Osteocyte (in vitro differentiated cells): ENCODE measurements around the gene ESPL1. TPM values are rescaled to one million over a fixed set of nuclear protein-coding genes. Genes with fewer than 3 reads are reported as not detected.

ENCODE experiments used
- DNase-seq: peaks from one replicate; pipeline ENCODE4 v3.0.0; 2021; ENCODE audit warnings: mixed read lengths; ENCODE audit not compliant: unreplicated experiment; ENCODE audit errors: extremely low spot score
- H3K27ac Mint-ChIP-seq: one replicate; pipeline ENCODE4 v1.8.0; 2021; ENCODE audit warnings: mild to moderate bottlenecking, mixed read lengths; ENCODE audit not compliant: unreplicated experiment
- H3K27me3 Mint-ChIP-seq: one replicate; pipeline ENCODE4 v1.8.0; 2021; ENCODE audit warnings: mixed read lengths; ENCODE audit not compliant: unreplicated experiment
- H3K36me3 Mint-ChIP-seq: one replicate; pipeline ENCODE4 v1.8.0; 2021; ENCODE audit warnings: mixed read lengths; ENCODE audit not compliant: unreplicated experiment
- H3K4me1 Mint-ChIP-seq: one replicate; pipeline ENCODE4 v1.8.0; 2021; ENCODE audit warnings: mixed read lengths; ENCODE audit not compliant: unreplicated experiment
- H3K4me3 Mint-ChIP-seq: one replicate; pipeline ENCODE4 v1.8.0; 2021; ENCODE audit warnings: mild to moderate bottlenecking, moderate library complexity, mixed read lengths; ENCODE audit not compliant: unreplicated experiment
- H3K9me3 Mint-ChIP-seq: one replicate; pipeline ENCODE4 v1.8.0; 2021; ENCODE audit warnings: mixed read lengths; ENCODE audit not compliant: unreplicated experiment
- total RNA-seq: library from RNA; stranded (reverse); gene quantifications from 2 replicates; pipeline ENCODE4 v1.2.1, GENCODE V29; 2021
- TF ChIP-seq, protein P1 (sequence below): fragments of 200-600 bp; sonication (generic); IDR thresholded peaks from 2 replicates; pipeline ENCODE4 v1.5.0; 2021; ENCODE audit warnings: antibody characterized with exemption, mild to moderate bottlenecking, moderate library complexity

ESPL1 gene
- total RNA-seq, 1 donor from 2014 or later: 7.6 TPM

DNA sequence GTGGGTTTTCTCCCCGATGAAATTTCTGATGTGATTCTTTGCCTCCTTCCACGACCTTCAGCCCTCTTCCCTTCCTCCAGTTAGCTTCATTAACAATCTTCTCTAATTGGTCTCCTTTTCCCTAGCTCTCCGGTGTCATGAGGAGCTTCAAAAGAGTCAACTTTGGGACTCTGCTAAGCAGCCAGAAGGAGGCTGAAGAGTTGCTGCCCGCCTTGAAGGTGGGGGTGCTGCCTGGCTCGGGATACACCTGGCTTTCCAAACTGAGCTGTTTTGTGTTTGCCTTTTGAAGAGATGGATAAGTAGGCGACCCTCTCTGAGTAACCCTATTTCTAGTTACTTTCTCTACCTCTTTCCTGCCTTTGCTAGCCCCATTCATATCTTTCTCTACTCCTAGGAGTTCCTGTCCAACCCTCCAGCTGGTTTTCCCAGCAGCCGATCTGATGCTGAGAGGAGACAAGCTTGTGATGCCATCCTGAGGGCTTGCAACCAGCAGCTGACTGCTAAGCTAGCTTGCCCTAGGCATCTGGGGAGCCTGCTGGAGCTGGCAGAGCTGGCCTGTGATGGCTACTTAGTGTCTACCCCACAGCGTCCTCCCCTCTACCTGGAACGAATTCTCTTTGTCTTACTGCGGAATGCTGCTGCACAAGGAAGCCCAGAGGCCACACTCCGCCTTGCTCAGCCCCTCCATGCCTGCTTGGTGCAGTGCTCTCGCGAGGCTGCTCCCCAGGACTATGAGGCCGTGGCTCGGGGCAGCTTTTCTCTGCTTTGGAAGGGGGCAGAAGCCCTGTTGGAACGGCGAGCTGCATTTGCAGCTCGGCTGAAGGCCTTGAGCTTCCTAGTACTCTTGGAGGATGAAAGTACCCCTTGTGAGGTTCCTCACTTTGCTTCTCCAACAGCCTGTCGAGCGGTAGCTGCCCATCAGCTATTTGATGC, 797 bp downstream of the ESPL1 start:
- H3K9me3 Mint-ChIP-seq: no peaks in the 10 kb centered on the region
- TF ChIP-seq, protein P1, sequence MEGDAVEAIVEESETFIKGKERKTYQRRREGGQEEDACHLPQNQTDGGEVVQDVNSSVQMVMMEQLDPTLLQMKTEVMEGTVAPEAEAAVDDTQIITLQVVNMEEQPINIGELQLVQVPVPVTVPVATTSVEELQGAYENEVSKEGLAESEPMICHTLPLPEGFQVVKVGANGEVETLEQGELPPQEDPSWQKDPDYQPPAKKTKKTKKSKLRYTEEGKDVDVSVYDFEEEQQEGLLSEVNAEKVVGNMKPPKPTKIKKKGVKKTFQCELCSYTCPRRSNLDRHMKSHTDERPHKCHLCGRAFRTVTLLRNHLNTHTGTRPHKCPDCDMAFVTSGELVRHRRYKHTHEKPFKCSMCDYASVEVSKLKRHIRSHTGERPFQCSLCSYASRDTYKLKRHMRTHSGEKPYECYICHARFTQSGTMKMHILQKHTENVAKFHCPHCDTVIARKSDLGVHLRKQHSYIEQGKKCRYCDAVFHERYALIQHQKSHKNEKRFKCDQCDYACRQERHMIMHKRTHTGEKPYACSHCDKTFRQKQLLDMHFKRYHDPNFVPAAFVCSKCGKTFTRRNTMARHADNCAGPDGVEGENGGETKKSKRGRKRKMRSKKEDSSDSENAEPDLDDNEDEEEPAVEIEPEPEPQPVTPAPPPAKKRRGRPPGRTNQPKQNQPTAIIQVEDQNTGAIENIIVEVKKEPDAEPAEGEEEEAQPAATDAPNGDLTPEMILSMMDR: no peak
- peak overlapping the region; percentile 99 for H3K4me3 Mint-ChIP-seq
- no peaks in the 10 kb centered on the region for H3K36me3 Mint-ChIP-seq
- DNase-seq: no peak
- no peaks in the 10 kb centered on the region for H3K27me3 Mint-ChIP-seq
- H3K4me1 Mint-ChIP-seq: peaks cover 28% of the 10 kb centered on the region
- H3K27ac Mint-ChIP-seq: peak overlapping the region; percentile 82

DNA sequence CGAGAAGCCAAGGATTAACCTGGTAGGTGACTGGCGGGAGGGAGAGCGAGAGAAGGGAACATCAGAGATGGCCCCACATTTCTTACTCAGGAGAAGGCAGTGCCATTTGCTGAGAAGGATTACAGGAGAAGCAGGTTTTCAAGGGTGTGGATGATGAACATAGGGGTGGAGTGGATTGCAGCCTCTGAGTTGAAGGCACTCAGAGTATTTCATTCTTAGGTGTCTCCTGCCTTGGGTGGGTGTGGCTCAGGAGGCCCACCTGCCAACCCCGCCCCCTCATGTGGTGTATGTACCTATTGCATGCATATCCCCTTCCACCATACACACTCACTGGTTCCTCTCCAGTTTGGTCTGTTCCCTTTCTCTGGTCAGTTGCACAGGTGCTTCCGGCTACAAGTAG, 6.3 kb downstream of the ESPL1 start:
- no peak for DNase-seq
- H3K4me3 Mint-ChIP-seq: no peak overlapping the region
- no peaks in the 10 kb centered on the region for H3K9me3 Mint-ChIP-seq
- H3K27me3 Mint-ChIP-seq: no peaks in the 10 kb centered on the region
- H3K4me1 Mint-ChIP-seq: peaks cover 9% of the 10 kb centered on the region
- TF ChIP-seq, protein P1: no peak
- H3K36me3 Mint-ChIP-seq: no peaks in the 10 kb centered on the region
- no peak overlapping the region for H3K27ac Mint-ChIP-seq

DNA sequence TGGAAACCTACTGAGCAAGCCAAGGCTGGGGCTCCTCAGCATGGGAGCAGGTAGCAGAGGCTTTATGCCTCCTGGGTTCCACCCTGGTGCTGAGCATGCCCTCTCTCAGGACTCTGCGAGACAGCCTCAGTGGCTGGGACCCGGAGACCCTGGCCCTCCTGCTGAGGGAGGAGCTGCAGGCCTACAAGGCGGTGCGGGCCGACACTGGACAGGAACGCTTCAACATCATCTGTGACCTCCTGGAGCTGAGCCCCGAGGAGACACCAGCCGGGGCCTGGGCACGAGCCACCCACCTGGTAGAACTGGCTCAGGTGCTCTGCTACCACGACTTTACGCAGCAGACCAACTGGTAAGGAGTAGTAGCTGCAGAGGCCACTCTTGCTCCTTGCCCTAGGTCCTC, 8.4 kb downstream of the ESPL1 start:
- Mint-ChIP-seq H3K4me1 (no peaks in the 10 kb centered on the region), H3K36me3 (peaks cover 3% of the 10 kb centered on the region), H3K9me3 (no peaks in the 10 kb centered on the region), H3K27ac (no peak overlapping the region), H3K27me3 (no peaks in the 10 kb centered on the region), H3K4me3 (no peak overlapping the region)
- no peak for DNase-seq
- TF ChIP-seq, protein P1: no peak

DNA sequence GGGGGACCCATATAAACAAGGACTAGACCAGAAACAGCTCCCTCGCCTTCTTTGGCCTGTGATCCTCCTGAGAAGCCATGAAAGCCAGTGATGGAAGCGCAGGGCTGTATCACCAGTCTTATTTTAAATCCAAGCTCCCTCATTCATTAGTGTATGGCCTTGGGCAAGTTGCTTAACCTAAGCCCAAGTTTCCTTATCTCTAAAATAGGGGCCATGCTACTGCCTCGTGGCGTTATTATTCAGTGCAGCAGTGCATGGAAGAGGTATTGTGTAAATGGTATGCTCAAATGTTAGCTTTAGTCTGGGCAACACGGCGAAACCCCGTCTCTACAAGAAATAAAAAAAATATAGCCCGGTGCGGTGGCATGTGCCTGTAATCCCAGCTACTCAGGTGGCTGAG, 9.9 kb downstream of the ESPL1 start:
- Mint-ChIP-seq H3K36me3 (peaks cover 3% of the 10 kb centered on the region), H3K4me1 (no peaks in the 10 kb centered on the region), H3K9me3 (no peaks in the 10 kb centered on the region), H3K27me3 (no peaks in the 10 kb centered on the region), H3K4me3 (no peak overlapping the region), H3K27ac (no peak overlapping the region)
- no peak for DNase-seq
- TF ChIP-seq, protein P1: no peak

DNA sequence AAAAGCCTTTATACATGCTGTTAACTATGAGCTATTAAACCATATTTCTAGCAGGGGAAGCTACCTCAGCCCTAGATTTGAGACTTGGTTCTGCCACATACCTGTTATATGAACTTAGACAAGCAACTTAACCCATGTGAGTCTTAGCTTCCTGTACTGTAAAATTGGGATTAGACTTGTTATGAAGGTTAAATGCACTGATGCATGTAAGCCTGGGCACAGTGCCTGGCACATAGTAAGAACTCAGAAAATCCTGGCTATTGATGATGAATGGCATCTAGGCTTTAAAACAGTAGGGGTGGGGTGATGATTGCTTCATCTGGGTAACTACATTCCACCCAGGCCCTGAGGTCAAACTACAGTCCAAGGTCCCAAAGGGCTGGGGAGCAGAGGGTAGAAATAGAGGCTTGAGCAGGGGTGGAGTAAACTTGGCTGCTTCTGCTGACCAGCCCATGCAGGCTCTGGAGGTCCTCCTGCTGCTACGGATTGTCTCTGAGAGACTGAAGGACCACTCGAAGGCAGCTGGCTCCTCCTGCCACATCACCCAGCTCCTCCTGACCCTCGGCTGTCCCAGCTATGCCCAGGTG, 11.3 kb downstream of the ESPL1 start:
- Mint-ChIP-seq H3K27ac (no peak overlapping the region), H3K36me3 (peaks cover 3% of the 10 kb centered on the region), H3K4me3 (no peak overlapping the region), H3K27me3 (no peaks in the 10 kb centered on the region), H3K9me3 (no peaks in the 10 kb centered on the region), H3K4me1 (no peaks in the 10 kb centered on the region)
- DNase-seq: no peak
- TF ChIP-seq, protein P1: no peak
